Measurements from ENCODE around the gene CRABP1. TPM values are rescaled to one million over a fixed set of nuclear protein-coding genes. Genes with fewer than 3 reads are reported as not detected.

CRABP1 gene
- total RNA-seq, 3 donors from 2014 or later (not counting 1 experiment from before 2014, with no cell fraction given) = not detected

DNA sequence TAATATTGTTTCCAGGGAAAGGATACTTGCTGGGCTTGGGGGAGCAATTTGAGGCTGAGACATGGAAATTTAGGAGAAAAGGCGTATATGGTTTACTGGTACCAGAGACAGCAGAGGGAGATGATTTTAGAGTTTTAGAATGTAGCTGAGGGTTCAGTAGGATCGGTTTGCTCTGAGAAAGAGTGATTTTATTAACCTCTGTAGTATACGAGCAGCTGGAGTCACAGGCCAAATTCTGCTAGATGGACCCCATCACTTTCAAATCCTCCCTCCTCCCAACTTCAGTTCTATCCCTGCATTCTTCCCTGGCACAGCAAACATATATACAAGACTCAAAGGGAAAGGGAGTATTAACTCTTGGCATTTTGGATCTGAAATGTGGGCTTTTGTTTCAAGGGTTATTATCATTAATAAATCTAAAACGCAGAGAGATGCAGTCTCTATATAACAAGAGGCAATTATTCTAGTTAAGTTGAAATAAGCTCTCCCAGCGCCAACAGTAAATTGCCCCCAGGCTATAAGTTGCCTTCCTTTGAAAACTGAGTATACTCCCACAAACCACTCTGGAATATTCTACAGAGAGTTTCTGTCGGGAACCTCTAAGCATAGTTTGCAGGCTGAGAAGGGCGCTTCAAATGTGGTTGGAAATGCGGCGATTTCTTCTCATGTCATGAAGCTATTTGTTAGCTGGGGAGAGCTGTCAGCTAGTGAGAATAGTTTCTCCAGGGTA is 5.4 kb downstream of the CRABP1 start:
- Mint-ChIP-seq H3K27ac (no peak overlapping the region), H3K9me3 (no peaks in the 10 kb centered on the region), H3K27me3 (ENCODE audit: low read depth in 2 of 2) (peaks cover 6 to 8% of the 10 kb centered on the region in 2 donors), H3K4me3 (no peak overlapping the region), H3K36me3 (no peaks in the 10 kb centered on the region), H3K4me1 (no peaks in the 10 kb centered on the region)
- no peaks in the 10 kb centered on the region for H3K9me3 ChIP-seq (ENCODE audit: control insufficient read depth, insufficient read depth, low read length)
- no peak for DNase-seq
- peaks cover 9% of the 10 kb centered on the region for H3K27me3 ChIP-seq (ENCODE audit: control insufficient read depth, insufficient read depth, low read length)
- no peak overlapping the region for H3K27ac ChIP-seq (ENCODE audit: low read length)
- H3K4me1 ChIP-seq (ENCODE audit: control insufficient read depth, insufficient read depth, low read length) = peaks cover under 1% of the 10 kb centered on the region
- ATAC-seq = no peak
- TF ChIP-seq, protein P1, sequence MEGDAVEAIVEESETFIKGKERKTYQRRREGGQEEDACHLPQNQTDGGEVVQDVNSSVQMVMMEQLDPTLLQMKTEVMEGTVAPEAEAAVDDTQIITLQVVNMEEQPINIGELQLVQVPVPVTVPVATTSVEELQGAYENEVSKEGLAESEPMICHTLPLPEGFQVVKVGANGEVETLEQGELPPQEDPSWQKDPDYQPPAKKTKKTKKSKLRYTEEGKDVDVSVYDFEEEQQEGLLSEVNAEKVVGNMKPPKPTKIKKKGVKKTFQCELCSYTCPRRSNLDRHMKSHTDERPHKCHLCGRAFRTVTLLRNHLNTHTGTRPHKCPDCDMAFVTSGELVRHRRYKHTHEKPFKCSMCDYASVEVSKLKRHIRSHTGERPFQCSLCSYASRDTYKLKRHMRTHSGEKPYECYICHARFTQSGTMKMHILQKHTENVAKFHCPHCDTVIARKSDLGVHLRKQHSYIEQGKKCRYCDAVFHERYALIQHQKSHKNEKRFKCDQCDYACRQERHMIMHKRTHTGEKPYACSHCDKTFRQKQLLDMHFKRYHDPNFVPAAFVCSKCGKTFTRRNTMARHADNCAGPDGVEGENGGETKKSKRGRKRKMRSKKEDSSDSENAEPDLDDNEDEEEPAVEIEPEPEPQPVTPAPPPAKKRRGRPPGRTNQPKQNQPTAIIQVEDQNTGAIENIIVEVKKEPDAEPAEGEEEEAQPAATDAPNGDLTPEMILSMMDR (IDR thresholded peaks at IDR 0.05) = no peak
- no peaks in the 10 kb centered on the region for H3K36me3 ChIP-seq (ENCODE audit: control insufficient read depth, insufficient read depth, low read length)
- 88% methylated on average over 9 of the region's 9 CpGs for WGBS (ENCODE audit: insufficient coverage)
- intact Hi-C loops (cut with micrococcal nuclease) = no loop called here
- H3K4me3 ChIP-seq (ENCODE audit: low read length) = no peak overlapping the region

DNA sequence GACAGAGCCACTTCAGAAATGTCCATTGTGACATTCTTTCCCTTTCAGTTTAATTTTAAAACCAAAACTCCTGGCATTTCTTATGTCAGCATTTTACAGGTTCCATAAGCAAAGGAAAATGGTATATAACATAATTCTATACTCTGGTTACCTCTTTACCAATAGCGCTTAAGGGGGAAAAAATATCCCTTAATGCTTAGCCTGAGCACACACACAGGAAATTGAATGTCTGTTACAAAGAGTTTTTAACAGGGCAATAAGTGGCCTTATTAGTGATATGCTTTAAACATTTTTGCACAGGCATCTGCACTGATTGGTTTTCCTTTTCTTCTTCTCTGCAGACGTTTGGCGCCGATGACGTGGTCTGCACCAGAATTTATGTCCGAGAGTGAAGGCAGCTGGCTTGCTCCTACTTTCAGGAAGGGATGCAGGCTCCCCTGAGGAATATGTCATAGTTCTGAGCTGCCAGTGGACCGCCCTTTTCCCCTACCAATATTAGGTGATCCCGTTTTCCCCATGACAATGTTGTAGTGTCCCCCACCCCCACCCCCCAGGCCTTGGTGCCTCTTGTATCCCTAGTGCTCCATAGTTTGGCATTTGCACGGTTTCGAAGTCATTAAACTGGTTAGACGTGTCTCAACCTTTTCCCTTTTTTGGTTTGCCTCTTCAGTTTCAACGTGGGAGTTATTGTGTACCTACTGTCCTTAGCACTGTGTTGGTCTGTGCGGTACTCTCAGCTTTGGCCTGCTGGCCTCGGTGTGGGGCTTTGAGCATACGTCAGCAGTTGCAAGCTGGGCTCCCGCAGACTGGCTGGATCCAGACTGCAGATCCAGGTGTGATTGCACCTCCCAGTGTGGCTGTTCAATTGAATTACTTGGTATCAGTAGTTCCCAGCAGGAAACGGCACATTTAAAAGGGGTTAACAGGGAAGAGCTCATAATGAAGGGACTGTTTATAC is 7.7 kb downstream of the CRABP1 start:
- DNase-seq (no peak), ATAC-seq (no peak)
- 87% methylated on average over 16 of the region's 17 CpGs for WGBS (ENCODE audit: insufficient coverage)
- no peaks in the 10 kb centered on the region for H3K36me3 ChIP-seq (ENCODE audit: control insufficient read depth, insufficient read depth, low read length)
- H3K27me3 ChIP-seq (ENCODE audit: control insufficient read depth, insufficient read depth, low read length) = peaks cover 3% of the 10 kb centered on the region
- H3K4me1 ChIP-seq (ENCODE audit: control insufficient read depth, insufficient read depth, low read length) = peaks cover 15% of the 10 kb centered on the region
- H3K4me3 ChIP-seq (ENCODE audit: low read length) = no peak overlapping the region
- no peaks in the 10 kb centered on the region for H3K36me3 Mint-ChIP-seq
- no peaks in the 10 kb centered on the region for H3K9me3 Mint-ChIP-seq
- TF ChIP-seq, protein P1 (IDR thresholded peaks at IDR 0.05) = no peak
- no peaks in the 10 kb centered on the region for H3K9me3 ChIP-seq (ENCODE audit: control insufficient read depth, insufficient read depth, low read length)
- no peak overlapping the region for H3K4me3 Mint-ChIP-seq
- H3K27ac ChIP-seq (ENCODE audit: low read length) = no peak overlapping the region
- H3K27ac Mint-ChIP-seq = no peak overlapping the region
- H3K4me1 Mint-ChIP-seq = peaks cover 8 to 14% of the 10 kb centered on the region in 2 donors
- intact Hi-C loops (cut with micrococcal nuclease) = no loop called here
- peaks cover 3 to 6% of the 10 kb centered on the region in 2 donors for H3K27me3 Mint-ChIP-seq (ENCODE audit: low read depth in 2 of 2)

DNA sequence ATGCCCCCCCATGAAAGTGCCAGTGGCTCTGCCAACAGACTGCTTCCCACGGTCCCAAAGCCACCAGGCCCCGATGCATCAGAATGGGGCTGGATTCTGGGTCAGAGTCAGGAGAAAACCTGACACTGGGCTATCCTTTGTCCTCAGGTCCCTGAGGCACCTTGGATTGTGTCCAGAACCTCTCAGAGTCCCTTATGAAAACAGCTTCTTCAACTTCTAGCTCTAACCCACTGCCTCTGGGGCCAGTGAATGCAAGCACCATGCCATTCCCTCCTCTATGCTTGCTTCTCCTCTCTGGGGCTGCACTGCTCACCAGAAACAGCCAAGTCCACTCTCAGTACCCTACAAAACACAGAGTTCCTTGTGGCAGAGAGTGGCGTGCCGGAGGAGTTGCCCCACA is 9.9 kb downstream of the CRABP1 start:
- no peaks in the 10 kb centered on the region for H3K36me3 Mint-ChIP-seq
- no peaks in the 10 kb centered on the region for H3K9me3 Mint-ChIP-seq
- 68% methylated on average over 4 of the region's 4 CpGs for WGBS (ENCODE audit: insufficient coverage)
- TF ChIP-seq, protein P1 (IDR thresholded peaks at IDR 0.05) = no peak
- Histone ChIP-seq H3K4me3 (ENCODE audit: low read length) (no peak overlapping the region), H3K27me3 (ENCODE audit: control insufficient read depth, insufficient read depth, low read length) (no peaks in the 10 kb centered on the region), H3K36me3 (ENCODE audit: control insufficient read depth, insufficient read depth, low read length) (no peaks in the 10 kb centered on the region), H3K9me3 (ENCODE audit: control insufficient read depth, insufficient read depth, low read length) (no peaks in the 10 kb centered on the region), H3K27ac (ENCODE audit: low read length) (no peak overlapping the region), H3K4me1 (ENCODE audit: control insufficient read depth, insufficient read depth, low read length) (peaks cover 21% of the 10 kb centered on the region)
- intact Hi-C loops (cut with micrococcal nuclease) = no loop called here
- no peak overlapping the region for H3K27ac Mint-ChIP-seq
- H3K4me1 Mint-ChIP-seq = peaks cover 8 to 20% of the 10 kb centered on the region in 2 donors
- H3K27me3 Mint-ChIP-seq (ENCODE audit: low read depth in 2 of 2) = peaks cover 0 to 3% of the 10 kb centered on the region in 2 donors
- H3K4me3 Mint-ChIP-seq = no peak overlapping the region
- DNase-seq = no peak
- no peak for ATAC-seq
